ENCODE data around the gene KIAA1586. TPM values are rescaled to one million over a fixed set of nuclear protein-coding genes. Genes with fewer than 3 reads are reported as not detected.

KIAA1586 gene
- total RNA-seq, 1 experiment from 2014 or later, result 21.2 TPM

- POLR2A ChIA-PET, result no interaction called here
- no TSS peak for BruUV-seq (replicated peaks)
- no peak overlapping the region for H3K27ac ChIP-seq (ENCODE audit: low read length)
- DNase-seq (ENCODE audit: low read depth, low spot score), result no peak
- H3K9me3 ChIP-seq (ENCODE audit: control insufficient read depth, insufficient read depth, low read depth, low read length), result peaks cover 21% of the 10 kb centered on the region
- H3K4me1 ChIP-seq (ENCODE audit: control insufficient read depth, insufficient read depth, low read length), result peaks cover 6% of the 10 kb centered on the region; the same call in 1 of the 2 replicates
- no peaks in the 10 kb centered on the region for H3K27me3 ChIP-seq (ENCODE audit: control insufficient read depth, insufficient read depth, low read length)
- no peak for TF ChIP-seq TCF7L2 (IDR thresholded peaks at IDR 0.05; ENCODE audit: low read depth, low read length)
- TF ChIP-seq REST (IDR thresholded peaks at IDR 0.05; ENCODE audit: insufficient read depth in 1 of 2, low read depth in 2 of 2, low read length in 1 of 2), result no peak
- TF ChIP-seq CTCF (IDR thresholded peaks at IDR 0.05), result no peak
- no peak for TF ChIP-seq SIN3A (IDR thresholded peaks at IDR 0.05; ENCODE audit: borderline replicate concordance, insufficient read depth, low read depth, low read length)
- TF ChIP-seq POLR2AphosphoS5 (IDR thresholded peaks at IDR 0.05; ENCODE audit: low read depth, low read length), result no peak
- H3K4me3 ChIP-seq (ENCODE audit: low read depth in 2 of 2, low read length in 2 of 2), result no peak overlapping the region
- H3K36me3 ChIP-seq (ENCODE audit: control insufficient read depth, insufficient read depth, low read length), result no peaks in the 10 kb centered on the region
- no peak for ATAC-seq
- CTCF ChIA-PET, result no interaction called here
- in situ Hi-C loops (cut with HindIII; ENCODE audit: low pct_unique_long_range_greater_than_20kb, low sequenced_read_pairs), result no loop called here
- intact Hi-C loops (cut with micrococcal nuclease; ENCODE audit: unreplicated experiment), result no loop called here
Measured at GRCh38 chr6:57029213-57029612, 17.3 kb upstream of the KIAA1586 start.

DNA sequence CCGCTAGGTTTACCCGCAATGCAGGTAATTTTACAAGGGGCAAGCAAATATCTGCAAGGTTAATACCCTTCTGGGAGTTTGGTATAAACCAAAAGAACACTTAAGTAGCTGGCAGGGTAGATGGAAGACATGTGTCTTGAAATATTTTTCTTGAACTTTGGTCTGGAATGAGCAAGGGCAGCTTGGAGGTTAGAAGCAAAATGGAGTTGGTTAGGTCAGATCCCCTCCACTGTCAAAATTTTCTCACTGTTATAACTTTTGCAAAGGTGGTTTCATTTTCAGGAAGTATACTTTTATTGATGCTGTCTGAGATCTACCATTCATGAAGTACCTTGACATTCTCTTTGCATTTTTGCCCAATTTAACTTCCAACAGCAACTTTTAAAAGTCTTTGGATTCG is 13.3 kb upstream of the KIAA1586 start:
- ATAC-seq (no peak), DNase-seq (ENCODE audit: low read depth, low spot score) (no peak)
- BruUV-seq (replicated peaks), result no TSS peak
- Histone ChIP-seq H3K9me3 (ENCODE audit: control insufficient read depth, insufficient read depth, low read depth, low read length) (no peaks in the 10 kb centered on the region), H3K4me3 (ENCODE audit: low read depth in 2 of 2, low read length in 2 of 2) (no peak overlapping the region), H3K27ac (ENCODE audit: low read length) (no peak overlapping the region), H3K36me3 (ENCODE audit: control insufficient read depth, insufficient read depth, low read length) (no peaks in the 10 kb centered on the region), H3K4me1 (ENCODE audit: control insufficient read depth, insufficient read depth, low read length) (peaks cover 14% of the 10 kb centered on the region), H3K27me3 (ENCODE audit: control insufficient read depth, insufficient read depth, low read length) (no peaks in the 10 kb centered on the region; the same call in 1 of the 2 replicates)
- POLR2A ChIA-PET, result no interaction called here
- no peak for TF ChIP-seq POLR2AphosphoS5 (IDR thresholded peaks at IDR 0.05; ENCODE audit: low read depth, low read length)
- no peak for TF ChIP-seq TCF7L2 (IDR thresholded peaks at IDR 0.05; ENCODE audit: low read depth, low read length)
- no peak for TF ChIP-seq SIN3A (IDR thresholded peaks at IDR 0.05; ENCODE audit: borderline replicate concordance, insufficient read depth, low read depth, low read length)
- TF ChIP-seq REST (IDR thresholded peaks at IDR 0.05; ENCODE audit: insufficient read depth in 1 of 2, low read depth in 2 of 2, low read length in 1 of 2), result no peak
- TF ChIP-seq CTCF (IDR thresholded peaks at IDR 0.05), result no peak
- CTCF ChIA-PET, result no interaction called here
- in situ Hi-C loops (cut with HindIII; ENCODE audit: low pct_unique_long_range_greater_than_20kb, low sequenced_read_pairs), result no loop called here
- intact Hi-C loops (cut with micrococcal nuclease; ENCODE audit: unreplicated experiment), result no loop called here

Measured in Panc1 (cell line).